Germinal center (tissue), 1 donor: ENCODE results near the gene UBE2V1.

Source experiments
- DNase-seq: peaks from one replicate; pipeline ENCODE4 v3.0.0; 2012; ENCODE audit warnings: mixed read lengths, low spot score

Gene UBE2V1

GRCh38 chr20:50062006-50062838 is 50.7 kb downstream of the UBE2V1 start:
- DNase-seq, result no peak

- DNase-seq, result no peak
Observed at GRCh38 chr20:50061151-50062005, 51.6 kb downstream of the UBE2V1 start.

GRCh38 chr20:50058662-50059402 is 54.1 kb downstream of the UBE2V1 start:
- no peak for DNase-seq

GRCh38 chr20:50057714-50058053 is 55.3 kb downstream of the UBE2V1 start:
- no peak for DNase-seq

- DNase-seq, result no peak
Observed at GRCh38 chr20:50056951-50057713, 55.8 kb downstream of the UBE2V1 start.

GRCh38 chr20:50056408-50056926 is 56.5 kb downstream of the UBE2V1 start:
- no peak for DNase-seq

GRCh38 chr20:50055524-50056083 is 57.3 kb downstream of the UBE2V1 start:
- no peak for DNase-seq

GRCh38 chr20:50054626-50055511 is 58.1 kb downstream of the UBE2V1 start:
- no peak for DNase-seq

GRCh38 chr20:50054231-50054547 is 58.8 kb downstream of the UBE2V1 start:
- DNase-seq, result no peak

- no peak for DNase-seq
Observed at GRCh38 chr20:50053362-50054230, 59.4 kb downstream of the UBE2V1 start.

GRCh38 chr20:50052550-50053361 is 60.2 kb downstream of the UBE2V1 start:
- no peak for DNase-seq

GRCh38 chr20:50050660-50051308 is 62.2 kb downstream of the UBE2V1 start:
- DNase-seq, result no peak

- no peak for DNase-seq
Observed at GRCh38 chr20:50050214-50050613, 62.7 kb downstream of the UBE2V1 start.

- peak; percentile 50 for DNase-seq
Observed at GRCh38 chr20:50049442-50050026, 63.4 kb downstream of the UBE2V1 start.

- no peak for DNase-seq
Observed at GRCh38 chr20:50048420-50049166, 64.4 kb downstream of the UBE2V1 start.

GRCh38 chr20:50044353-50044960 is 68.5 kb downstream of the UBE2V1 start:
- no peak for DNase-seq
